ENCODE results near the gene RNF5. TPM values are rescaled to one million over a fixed set of nuclear protein-coding genes. Genes with fewer than 3 reads are reported as not detected.

The RNF5 gene
- total RNA-seq, 4 donors from 2014 or later = 54.6 to 98.3 (median 78.1) TPM

Small RNAs within 50 kb of the gene (microRNA-seq; reads per million reads assigned to microRNA genes)
- gene MIR6721 (ENCODE audit: borderline replicate concordance in 2 of 2) = 1.2 to 1.7 reads per million in 2 donors
- 0 reads per million in 2 donors for gene MIR6833 (ENCODE audit: borderline replicate concordance in 2 of 2)

Other genes starting within 250 kb of the RNF5 start
- gene CFB, start 232.3 kb upstream of the RNF5 start, total RNA-seq = 10 to 100 TPM in 1 of 4 donors, 1 to 10 TPM in 3; 1.0 to 13.8 (median 6.1) TPM
- gene NELFE, start 219.4 kb upstream of the RNF5 start, total RNA-seq = 10 to 100 TPM; 58.1 to 88.6 (median 78.7) TPM
- 10 to 100 TPM; 21.2 to 51.9 (median 22.7) TPM for gene SKIC2, start 219.2 kb upstream of the RNF5 start, total RNA-seq
- 10 to 100 TPM in 1 of 4 donors, 1 to 10 TPM in 3; 5.8 to 11.5 (median 8.5) TPM for gene DXO, start 206.3 kb upstream of the RNF5 start, total RNA-seq
- 1 to 10 TPM; 4.3 to 7.8 (median 6.2) TPM for gene C4A, start 196.3 kb upstream of the RNF5 start, total RNA-seq
- gene C4B, start 163.6 kb upstream of the RNF5 start, total RNA-seq = 1 to 10 TPM; 2.6 to 8.6 (median 6.9) TPM
- gene CYP21A2, start 140.0 kb upstream of the RNF5 start, total RNA-seq = under 1 TPM in 2 of 4 donors, not detected in 2; 0.16 to 0.41 TPM
- gene TNXB, start 69.1 kb upstream of the RNF5 start, total RNA-seq = 10 to 100 TPM; 12.0 to 37.0 (median 33.5) TPM
- 10 to 100 TPM in 2 of 4 donors, 1 to 10 TPM in 2; 6.8 to 18.4 (median 9.5) TPM for gene ATF6B, start 50.2 kb upstream of the RNF5 start, total RNA-seq
- gene FKBPL, start 48.1 kb upstream of the RNF5 start, total RNA-seq = 1 to 10 TPM; 2.6 to 6.0 (median 3.9) TPM
- under 1 TPM in 1 of 4 donors, not detected in 3; 0.49 TPM for gene PRRT1, start 26.5 kb upstream of the RNF5 start, total RNA-seq
- gene PPT2, start 24.3 kb upstream of the RNF5 start, total RNA-seq = 10 to 100 TPM; 16.2 to 72.7 (median 21.4) TPM
- 1 to 10 TPM in 3 of 4 donors, under 1 TPM in 1; 0.80 to 7.1 (median 4.2) TPM for gene EGFL8, start 13.8 kb upstream of the RNF5 start, total RNA-seq
- 10 to 100 TPM; 32.0 to 58.7 (median 42.0) TPM for gene AGPAT1, start 2.3 kb upstream of the RNF5 start, total RNA-seq
- 1 to 10 TPM in 1 of 4 donors, not detected in 3; 1.9 TPM for gene AGER, start 5.8 kb downstream of the RNF5 start, total RNA-seq
- gene PBX2, start 11.8 kb downstream of the RNF5 start, total RNA-seq = 10 to 100 TPM; 24.3 to 37.6 (median 33.6) TPM
- 1 to 10 TPM in 3 of 4 donors, not detected in 1; 2.2 to 2.9 (median 2.3) TPM for gene GPSM3, start 14.2 kb downstream of the RNF5 start, total RNA-seq
- 10 to 100 TPM in 3 of 4 donors, 1 to 10 TPM in 1; 6.8 to 21.1 (median 14.8) TPM for gene NOTCH4, start 45.7 kb downstream of the RNF5 start, total RNA-seq
- not detected for gene TSBP1, start 193.5 kb downstream of the RNF5 start, total RNA-seq
- gene BTNL2, start 228.8 kb downstream of the RNF5 start, total RNA-seq = not detected

Measured in gastrocnemius medialis (tissue), 4 donors.